Endometrial microvascular endothelial cells (primary cell): ENCODE measurements around the gene SHISAL1. TPM values are rescaled to one million over a fixed set of nuclear protein-coding genes. Genes with fewer than 3 reads are reported as not detected.
"Not testable (repeated sequence)": the region's sequence is repeated elsewhere in the genome, so short reads cannot be mapped to it uniquely, and the experiment has no call there.

Source experiments
- in situ Hi-C: cut with HindIII; loops from 2 replicates; pipeline ENCODE4 v1.10.0; 2017; ENCODE audit warnings: low sequenced_read_pairs, low pct_unique_long_range_greater_than_20kb; ENCODE audit errors: inconsistent ontology term
- total RNA-seq: library from RNA; depleted of rRNA; stranded (reverse); fragments of >200 nt; gene quantifications from one replicate; pipeline ENCODE4 v1.2.3, GENCODE V29; 2015; ENCODE audit errors: inconsistent ontology term

The SHISAL1 gene
- total RNA-seq, 1 donor from 2014 or later = not detected

- in situ Hi-C loops = no loop called here
Observed at GRCh38 chr22:44254811-44255210, 57.9 kb downstream of the SHISAL1 start.

DNA sequence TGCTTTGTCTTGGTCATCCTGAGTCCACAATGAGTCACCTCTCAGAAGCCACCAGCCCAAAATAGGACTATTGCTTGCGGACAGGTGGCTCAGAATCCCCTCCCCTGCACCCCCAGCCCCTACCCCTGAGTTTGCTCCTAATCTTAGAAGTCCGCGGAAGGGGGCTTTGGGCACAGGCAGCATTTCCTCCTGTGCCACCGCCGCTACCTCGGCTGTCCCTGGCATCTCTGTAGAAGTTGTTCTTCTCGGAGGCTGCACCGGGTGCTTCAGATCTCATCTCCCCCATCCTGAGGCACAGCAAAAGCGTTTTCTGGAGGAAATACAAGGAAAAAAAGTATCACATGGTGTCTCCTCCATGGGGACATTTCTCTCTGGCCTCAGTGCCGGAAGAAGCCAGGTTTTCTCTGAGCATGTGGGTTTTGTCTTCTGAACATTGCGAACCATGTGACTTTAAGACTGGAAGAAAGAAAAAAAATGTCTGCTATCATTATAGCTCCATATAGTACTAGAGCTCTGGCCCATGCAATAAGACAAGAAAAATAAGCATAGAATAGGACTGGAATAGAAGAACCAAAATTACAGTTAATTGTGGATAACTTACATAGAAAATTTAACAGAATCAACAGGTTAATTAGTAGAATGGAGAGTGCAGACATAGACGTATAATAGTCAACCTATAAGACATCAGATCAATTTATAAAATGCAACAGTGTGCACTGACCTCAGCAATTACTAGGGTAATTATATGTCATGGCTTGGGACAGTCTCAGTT, 63.2 kb downstream of the SHISAL1 start:
- in situ Hi-C loops = no loop called here

GRCh38 chr22:44248926-44249325, 63.8 kb downstream of the SHISAL1 start:
- in situ Hi-C loops = no loop called here

DNA sequence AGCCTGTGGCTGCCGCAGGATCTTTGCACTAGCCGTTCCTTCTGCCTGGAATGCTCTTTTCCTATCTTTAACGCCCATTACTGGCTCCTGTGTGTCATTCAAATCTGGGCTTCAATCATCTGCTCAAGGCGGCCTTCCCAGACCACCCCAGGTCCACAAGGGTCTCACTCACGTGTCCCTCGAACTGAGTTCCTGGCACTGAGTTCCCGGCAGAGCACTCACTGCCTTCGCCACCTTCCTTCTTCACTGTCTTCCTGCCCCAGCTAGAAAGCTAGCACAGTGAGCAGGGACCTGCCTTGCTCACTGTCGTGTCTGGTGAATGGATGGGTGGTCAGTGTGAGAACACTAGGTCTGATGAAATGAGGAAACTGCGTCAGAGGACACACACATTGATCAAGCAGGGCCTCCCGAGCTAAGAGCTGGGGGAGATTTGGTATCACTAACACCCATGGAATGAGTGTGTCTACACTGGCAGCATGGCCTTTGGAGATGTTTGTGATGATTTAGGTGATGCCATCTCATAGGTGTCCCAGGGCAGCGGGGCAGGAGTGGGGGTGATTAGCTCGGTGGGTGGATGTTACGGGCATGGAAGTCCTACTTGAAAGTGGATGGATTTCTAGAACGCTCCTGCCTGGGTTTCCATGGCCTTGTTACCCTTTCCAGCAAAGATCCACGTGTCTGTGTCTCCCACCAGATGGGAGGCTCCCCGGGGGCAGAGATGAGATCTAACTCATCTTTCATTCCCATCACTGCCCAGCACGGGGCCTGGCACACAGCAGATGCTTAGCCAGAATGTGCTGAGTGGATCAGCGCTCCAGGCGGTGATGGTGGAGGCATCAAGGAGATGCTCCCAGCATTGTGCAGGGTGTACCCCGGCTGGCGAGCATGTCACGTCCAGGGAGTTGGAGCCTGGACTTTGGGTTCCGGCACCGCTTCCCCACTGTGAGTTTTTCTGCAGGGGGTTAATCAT, 64.5 kb downstream of the SHISAL1 start:
- in situ Hi-C loops = no loop called here

DNA sequence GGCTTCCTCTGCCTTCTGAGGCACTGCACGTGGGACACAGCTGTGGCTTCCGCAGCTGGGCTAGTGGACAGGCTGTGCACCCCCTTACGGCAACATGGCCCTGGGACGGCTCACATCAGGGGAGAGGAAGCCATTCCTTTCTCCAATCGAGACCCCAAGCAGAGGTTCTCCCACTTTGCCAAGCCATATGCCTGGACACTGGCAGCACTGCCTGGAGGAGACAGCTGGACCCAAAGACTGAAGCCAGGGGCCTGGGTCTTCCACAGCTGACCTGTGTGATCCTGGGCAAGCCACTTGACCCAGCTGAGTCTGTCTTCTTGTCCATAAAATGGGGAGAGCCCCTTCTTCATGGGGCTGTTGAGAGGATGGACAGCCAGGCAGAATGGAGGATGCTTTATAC, 65.4 kb downstream of the SHISAL1 start:
- in situ Hi-C loops = no loop called here

DNA sequence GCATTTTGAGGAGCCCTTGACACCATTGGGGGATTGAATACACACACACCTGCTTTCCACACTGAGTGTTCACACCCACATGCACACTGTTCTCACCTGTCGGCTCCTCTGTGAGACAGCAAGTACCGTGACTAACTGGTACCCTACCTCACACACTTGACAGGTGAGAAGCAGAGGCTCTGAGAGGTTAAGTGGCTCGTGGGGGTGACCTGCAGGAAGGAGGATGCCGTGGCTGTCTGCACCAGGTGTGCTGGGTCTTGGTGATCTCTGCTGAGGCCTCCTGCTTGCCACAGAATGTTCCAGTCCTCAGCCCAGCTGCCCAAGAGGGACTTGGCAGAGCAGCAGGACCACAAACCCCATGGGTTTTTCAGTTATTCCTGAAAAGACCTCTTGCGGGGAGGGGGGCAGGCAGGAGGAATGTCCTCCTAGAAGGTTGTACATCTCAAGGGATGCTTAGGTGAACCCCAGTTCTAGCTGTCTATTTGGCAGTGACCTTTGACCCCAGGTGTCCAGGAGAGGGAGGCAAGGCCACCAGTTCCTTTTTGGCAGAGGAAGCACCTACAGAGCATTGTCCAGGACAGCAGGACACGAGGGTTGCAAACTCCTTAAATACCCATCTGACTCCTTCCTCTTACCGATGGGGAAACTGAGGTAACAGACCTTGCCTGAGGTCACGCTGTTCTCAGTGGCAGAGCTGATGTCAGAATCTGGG, 66.0 kb downstream of the SHISAL1 start:
- in situ Hi-C loops = no loop called here

DNA sequence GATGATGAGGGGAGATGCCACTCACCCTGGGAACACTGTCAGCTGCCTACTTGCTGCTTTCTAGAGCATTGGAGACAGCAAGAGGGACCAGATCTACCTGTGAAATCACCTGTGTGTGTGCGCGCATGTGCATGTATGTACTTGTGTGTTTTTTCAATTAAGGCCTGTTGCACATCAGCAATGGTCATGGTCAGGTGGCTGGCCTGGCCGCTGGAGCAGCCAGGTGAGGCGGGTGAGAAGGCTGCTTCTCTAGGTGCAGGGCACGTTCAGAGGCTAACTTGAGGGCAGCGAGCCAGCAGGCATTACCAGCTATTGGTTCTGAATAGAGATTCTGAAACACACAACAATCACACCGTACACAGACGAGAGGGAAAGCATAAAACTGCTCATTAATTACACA, 66.9 kb downstream of the SHISAL1 start:
- in situ Hi-C loops = no loop called here

DNA sequence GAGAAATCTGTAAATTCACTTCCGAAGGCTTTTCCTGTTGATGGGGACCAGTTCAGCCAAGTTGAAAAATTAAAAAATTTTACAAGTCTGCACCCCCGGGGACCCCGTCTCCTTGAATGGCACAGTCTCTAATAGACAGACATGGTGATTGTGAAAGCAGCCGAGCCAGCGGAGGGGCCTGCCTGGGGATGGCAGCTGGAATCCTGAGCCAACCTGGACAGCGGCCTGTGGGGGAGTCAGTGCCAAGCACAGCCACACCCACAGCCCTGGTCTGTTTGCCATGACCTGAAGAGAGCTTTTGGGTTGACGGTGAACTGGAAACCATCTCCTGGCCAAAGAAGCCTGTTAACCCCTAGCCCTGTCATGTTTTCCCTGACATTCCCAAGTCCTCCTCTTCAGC, 67.3 kb downstream of the SHISAL1 start:
- in situ Hi-C loops = no loop called here

GRCh38 chr22:44244265-44244822, 68.4 kb downstream of the SHISAL1 start:
- in situ Hi-C loops = no loop called here

DNA sequence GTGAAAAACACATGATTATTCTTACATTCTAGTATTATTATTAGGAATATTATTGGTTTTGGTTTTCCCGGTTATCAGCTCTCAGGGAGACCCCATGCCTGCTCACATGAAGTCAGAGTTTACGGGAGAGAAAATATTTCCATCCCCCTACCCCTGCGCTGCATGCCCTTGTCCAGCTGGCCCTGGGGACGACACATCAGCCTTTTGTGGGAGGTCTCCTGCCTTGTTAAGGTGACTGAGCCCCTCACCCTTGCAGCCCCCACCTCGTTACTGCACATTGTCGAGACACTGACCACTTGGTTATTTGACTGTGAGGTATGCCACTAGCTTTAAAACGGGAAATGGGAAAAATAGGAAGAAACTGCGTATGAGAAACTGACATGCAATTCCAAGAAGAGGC, 69.0 kb downstream of the SHISAL1 start:
- in situ Hi-C loops = no loop called here

- in situ Hi-C loops = no loop called here
Observed at GRCh38 chr22:44242946-44243724, 69.6 kb downstream of the SHISAL1 start.

GRCh38 chr22:44241121-44241520, 71.6 kb downstream of the SHISAL1 start:
- in situ Hi-C loops = not testable (repeated sequence)

GRCh38 chr22:44237290-44237689, 75.5 kb downstream of the SHISAL1 start:
- in situ Hi-C loops = no loop called here

GRCh38 chr22:44234372-44234771, 78.4 kb downstream of the SHISAL1 start:
- in situ Hi-C loops = not testable (repeated sequence)

DNA sequence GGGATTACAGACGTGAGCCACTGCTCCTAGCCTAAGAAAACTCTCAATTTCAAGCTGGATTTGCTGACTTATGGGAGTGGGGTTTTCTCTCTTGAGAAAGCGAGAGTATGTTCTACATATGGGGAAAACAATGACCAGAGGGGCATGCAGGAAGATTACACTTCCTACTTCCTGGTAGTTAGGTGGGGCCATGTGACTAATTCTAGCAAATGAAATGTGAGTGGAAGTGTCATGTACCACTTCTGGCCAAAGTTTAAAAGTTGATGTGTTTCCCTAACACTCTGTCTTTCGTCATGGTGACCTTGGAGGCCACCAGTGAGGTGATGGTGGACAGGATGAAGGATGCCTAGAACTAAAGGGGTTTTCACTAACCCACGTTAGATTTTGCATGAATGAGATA, 81.5 kb downstream of the SHISAL1 start:
- in situ Hi-C loops = no loop called here

DNA sequence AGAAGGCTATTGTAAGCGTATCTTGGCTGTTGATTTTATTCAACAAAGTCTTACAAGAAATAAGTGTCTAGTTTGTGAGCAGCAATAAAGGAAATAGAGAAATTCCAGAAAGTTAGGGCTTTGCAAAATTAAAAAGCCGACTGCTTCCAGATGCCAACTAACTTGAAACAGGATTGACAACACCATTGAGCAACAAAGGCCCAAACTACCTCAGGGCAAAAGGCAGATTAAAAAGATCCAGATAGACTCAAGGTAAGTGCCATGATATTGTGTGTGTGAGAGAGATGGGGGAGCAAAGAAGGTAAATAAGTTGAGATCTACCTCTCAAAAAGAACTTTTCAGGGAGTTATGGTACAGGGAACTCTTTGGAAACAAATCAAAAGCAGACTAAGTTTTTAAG, 82.9 kb downstream of the SHISAL1 start:
- in situ Hi-C loops = no loop called here

GRCh38 chr22:44229331-44229730, 83.4 kb downstream of the SHISAL1 start:
- in situ Hi-C loops = no loop called here

DNA sequence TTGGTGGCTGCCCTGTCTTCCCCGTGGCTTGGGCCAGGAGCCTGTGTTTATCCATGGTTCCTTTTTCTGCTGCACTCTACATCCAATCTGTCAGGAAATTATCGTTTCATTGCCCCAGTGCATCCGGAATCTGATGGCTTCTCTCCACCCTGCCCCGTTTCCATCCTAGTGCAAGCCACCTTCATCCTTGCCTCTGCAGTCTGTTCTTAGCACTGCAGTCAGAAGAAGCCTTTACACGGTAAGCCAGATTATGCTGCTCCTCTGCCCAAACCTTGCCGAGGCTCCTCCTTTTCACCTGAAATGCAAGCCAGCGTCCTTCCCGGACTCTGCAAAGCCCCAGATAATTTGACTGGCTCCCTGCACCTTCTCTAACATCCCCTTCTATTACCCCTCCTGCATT, 86.9 kb downstream of the SHISAL1 start:
- in situ Hi-C loops = no loop called here
